HepG2 (cell line): ENCODE measurements around the gene CPVL. TPM values are rescaled to one million over a fixed set of nuclear protein-coding genes. Genes with fewer than 3 reads are reported as not detected.

ENCODE experiments used
- ATAC-seq: fragments of 200-7000 bp; cut with Tn5 transposase; 3 replicates; pipeline ENCODE4 v1.9.1; 2020; ENCODE audit warnings: mild to moderate bottlenecking, moderate library complexity
- BruUV-seq: library from RNA; stranded (reverse); fragments of 400-500 nt; replicated peaks from 2 replicates; lab custom pipeline; 2021; lab: Mats Ljungman, UMichigan
- CTCF ChIA-PET: fragments of 300-600 bp; formaldehyde crosslinking; extraction: SDS; loops from one replicate; lab custom pipeline; 2021; ENCODE audit warnings: low total read pairs, inconsistent platforms, low intra/inter-chr PET ratio; lab: Yijun Ruan, JAX
- POLR2A ChIA-PET: fragments of 350-600 bp; sonication (Branson Sonifier 250); formaldehyde crosslinking; loops from one replicate; lab custom pipeline; 2020; ENCODE audit warnings: antibody characterized with exemption, inconsistent platforms; lab: Yijun Ruan, JAX
- DNase-seq: peaks from one replicate; pipeline ENCODE4 v3.0.0-alpha.2; 2015; ENCODE audit warnings: low spot score
- FAIRE-seq: peaks from 3 replicates; lab custom pipeline; 2011; peaks lifted over from hg19 to GRCh38; lab: Jason Lieb, UNC
- H2AFZ ChIP-seq: one replicate; pipeline ENCODE4 v1.6.1; 2011; ENCODE audit warnings: low read length, inconsistent platforms
- H3K27ac ChIP-seq: fragments of 300-600 bp; 3 replicates; pipeline ENCODE4 v1.8.0; 2011; ENCODE audit warnings: mixed run types, mild to moderate bottlenecking, mixed read lengths, low read length, inconsistent platforms; ENCODE audit not compliant: insufficient read depth; ENCODE audit errors: extremely low read length
- H3K27me3 ChIP-seq, 2 experiments: fragments of 200-600 bp in 1 of 2; 2 replicates in 1 of 2; 3 replicates in 1 of 2; pipeline versions ENCODE4 v1.6.0 to v1.8.0; 2011; ENCODE audit warnings: low read length in 2 of 2, mild to moderate bottlenecking in 2 of 2, moderate library complexity in 2 of 2, inconsistent platforms in 1 of 2; ENCODE audit not compliant: insufficient read depth in 2 of 2, control insufficient read depth in 1 of 2
- H3K36me3 ChIP-seq, 2 experiments: fragments of 200-600 bp in 1 of 2; replicated peaks in 1 of 2; 2 replicates in 1 of 2; 3 replicates in 1 of 2; pipeline versions ENCODE4 v1.5.1 to v1.8.0; 2011; ENCODE audit warnings: low read length in 2 of 2, inconsistent platforms in 1 of 2; ENCODE audit not compliant: insufficient read depth in 2 of 2, control insufficient read depth in 1 of 2
- H3K4me1 ChIP-seq: 2 replicates; pipeline ENCODE4 v1.5.1; 2012; ENCODE audit warnings: low read length, inconsistent platforms; ENCODE audit not compliant: insufficient read depth
- H3K4me2 ChIP-seq: 2 replicates; pipeline ENCODE4 v1.6.0; 2011; ENCODE audit warnings: low read depth, low read length, inconsistent platforms
- H3K4me3 ChIP-seq, 3 experiments: fragments of 200-600 bp in 1 of 3; sonication (generic), shearing (Covaris generic) in 1 of 3; replicated peaks in 1 of 3; 2 replicates each; pipeline ENCODE4 v1.5.1; 2011 to 2016; ENCODE audit warnings: low read length in 3 of 3, inconsistent platforms in 2 of 3, low read depth in 2 of 3, mild to moderate bottlenecking in 2 of 3, control low read depth in 1 of 3, mixed read lengths in 1 of 3; ENCODE audit not compliant: insufficient read depth in 1 of 3
- H3K79me2 ChIP-seq: one replicate; pipeline ENCODE4 v1.6.1; 2011; ENCODE audit warnings: low read length, inconsistent platforms; ENCODE audit not compliant: insufficient read depth
- H3K9ac ChIP-seq: 2 replicates; pipeline ENCODE4 v1.6.0; 2011; ENCODE audit warnings: mild to moderate bottlenecking, low read depth, low read length, inconsistent platforms; ENCODE audit not compliant: insufficient read depth
- H3K9me3 ChIP-seq: 2 replicates; pipeline ENCODE4 v1.5.1; 2012; ENCODE audit warnings: mild to moderate bottlenecking, low read length
- H4K20me1 ChIP-seq: 2 replicates; pipeline ENCODE4 v1.6.0; 2011; ENCODE audit warnings: inconsistent platforms, mild to moderate bottlenecking, low read length, moderate library complexity; ENCODE audit not compliant: insufficient read depth
- BCL3 ChIP-seq: sonication (generic); formaldehyde crosslinking; IDR thresholded peaks from 2 replicates; pipeline ENCODE4 v1.5.1; 2020; ENCODE audit warnings: mild to moderate bottlenecking, missing genetic modification reagents, moderate library complexity
- CBX2 ChIP-seq, 2 experiments: fragments of 200-600 bp in 1 of 2; sonication (generic); formaldehyde crosslinking in 1 of 2; IDR thresholded peaks; 2 replicates each; pipeline versions ENCODE4 v1.7.0 to v1.8.1; 2018 to 2022; ENCODE audit warnings: low read depth in 2 of 2, low read length in 1 of 2, mild to moderate bottlenecking in 1 of 2, missing genetic modification reagents in 1 of 2
- GLI4 ChIP-seq: sonication (generic); formaldehyde crosslinking; IDR thresholded peaks from 2 replicates; pipeline ENCODE4 v1.5.1; 2020; ENCODE audit warnings: missing genetic modification reagents, mild to moderate bottlenecking, moderate library complexity, borderline replicate concordance
- IRX3 ChIP-seq: sonication (generic); formaldehyde crosslinking; IDR thresholded peaks from 2 replicates; pipeline ENCODE4 v1.8.1; 2023; ENCODE audit warnings: mild to moderate bottlenecking, low read depth, missing genetic modification reagents, borderline replicate concordance
- NAIF1 ChIP-seq: sonication (generic); formaldehyde crosslinking; IDR thresholded peaks from 2 replicates; pipeline ENCODE4 v1.5.0; 2020; ENCODE audit warnings: mild to moderate bottlenecking, missing genetic modification reagents, borderline replicate concordance
- RELA ChIP-seq: sonication (generic); formaldehyde crosslinking; IDR thresholded peaks from 2 replicates; pipeline ENCODE4 v1.4.0; 2020; ENCODE audit warnings: missing genetic modification reagents
- TP53 ChIP-seq: sonication (generic); formaldehyde crosslinking; conservative IDR thresholded peaks from 2 replicates; pipeline ENCODE4 v1.4.0; 2020; ENCODE audit warnings: missing genetic modification reagents
- YEATS2 ChIP-seq: sonication (generic); formaldehyde crosslinking; IDR thresholded peaks from 2 replicates; pipeline ENCODE4 v1.4.0; 2020; ENCODE audit warnings: missing genetic modification reagents, borderline replicate concordance
- ZNF562 ChIP-seq: sonication (generic); formaldehyde crosslinking; IDR thresholded peaks from 2 replicates; pipeline ENCODE4 v1.8.0; 2022; ENCODE audit warnings: missing genetic modification reagents, borderline replicate concordance
- ZNF605 ChIP-seq: sonication (generic); formaldehyde crosslinking; IDR thresholded peaks from 2 replicates; pipeline ENCODE4 v1.8.0; 2022; ENCODE audit warnings: mild to moderate bottlenecking, missing genetic modification reagents
- ZNF713 ChIP-seq: sonication (generic); formaldehyde crosslinking; IDR thresholded peaks from 2 replicates; pipeline ENCODE4 v1.4.0; 2020; ENCODE audit warnings: mild to moderate bottlenecking, missing genetic modification reagents
- WGBS: methylation state at CpG from one replicate; pipeline ENCODE4 v1.1.6; 2017; ENCODE audit warnings: low lambda C conversion rate; 5-methylcytosine and 5-hydroxymethylcytosine counted together
- in situ Hi-C: cut with HindIII; loops from 2 replicates; pipeline ENCODE4 v1.10.0; 2017; ENCODE audit warnings: low pct_unique_long_range_greater_than_20kb; ENCODE audit not compliant: extremely low pct_ligation_motif_present
- intact Hi-C: fragments of 100-400 bp; cut with micrococcal nuclease; formaldehyde crosslinking; loops from one replicate; pipeline ENCODE4 v1.10.0; 2022; ENCODE audit not compliant: unreplicated experiment
- polyA plus RNA-seq, 8 experiments: library from polyadenylated mRNA; depleted of rRNA in 3 of 8; stranded (reverse) in 7 of 8; unstranded in 1 of 8; fragments of >200 nt; fragmentation: Illumina TruSeq in 4 of 8; extraction: Trizol in 4 of 8; gene quantifications; 2 replicates each; pipeline versions ENCODE4 v1.2.1 to v1.2.3, GENCODE V29; 2011 to 2016; ENCODE audit warnings: low read depth in 4 of 8, missing spikeins in 1 of 8, mixed read lengths in 1 of 8; ENCODE audit not compliant: insufficient read depth in 1 of 8
- total RNA-seq, 5 experiments: library from RNA; depleted of rRNA; stranded (reverse); fragments of >200 nt; fragmentation: Illumina TruSeq; extraction: Trizol; gene quantifications; 2 replicates each; pipeline ENCODE4 v1.2.3, GENCODE V29; 2016; ENCODE audit warnings: low read depth in 1 of 5
- TF ChIP-seq, protein P1 (sequence below): sonication (generic); formaldehyde crosslinking; IDR thresholded peaks from 2 replicates; pipeline ENCODE4 v1.4.0; 2020; ENCODE audit warnings: mild to moderate bottlenecking, missing genetic modification reagents
- TF ChIP-seq, protein P2 (sequence below): sonication (generic); formaldehyde crosslinking; IDR thresholded peaks from 2 replicates; pipeline ENCODE4 v1.4.0; 2020; ENCODE audit warnings: low read depth, mild to moderate bottlenecking, missing genetic modification reagents

CPVL gene
- total and polyA plus RNA-seq, 2 of the 13 experiments (the other 11 are each of a cell fraction or from before 2014, with no cell fraction given), result 59.2 to 294 TPM

DNA sequence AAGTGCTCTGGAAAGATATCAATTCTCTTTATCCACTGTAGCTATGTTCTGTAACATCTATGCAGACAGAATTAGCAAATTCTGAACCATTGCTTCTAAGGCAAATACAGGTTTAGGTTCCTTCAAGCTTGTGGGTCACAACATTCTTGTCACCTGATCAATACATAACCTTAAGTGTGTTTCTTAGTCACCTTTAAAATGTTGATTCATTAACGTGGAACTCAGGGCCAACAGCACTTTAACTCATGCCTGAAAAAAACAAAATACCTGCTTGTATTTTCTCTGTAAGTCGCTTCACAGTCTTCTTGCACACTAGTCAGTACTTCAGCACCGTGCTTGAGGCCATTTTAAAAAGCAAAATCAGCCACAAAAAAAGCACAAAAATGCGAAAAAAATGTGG is 153.0 kb downstream of the CPVL start:
- Histone ChIP-seq H3K27me3 (no peaks in the 10 kb centered on the region), H3K9me3 (no peaks in the 10 kb centered on the region), H2AFZ (no peak overlapping the region), H3K9ac (no peak overlapping the region), H3K4me2 (no peak overlapping the region)
- in situ Hi-C loops, result no loop called here
- CTCF ChIA-PET, result no interaction called here
- no peak for TF ChIP-seq NAIF1
- TF ChIP-seq ZNF562 (CRISPR knock-in tag), result no peak
- TF ChIP-seq GLI4, result no peak
- TF ChIP-seq, protein P1, sequence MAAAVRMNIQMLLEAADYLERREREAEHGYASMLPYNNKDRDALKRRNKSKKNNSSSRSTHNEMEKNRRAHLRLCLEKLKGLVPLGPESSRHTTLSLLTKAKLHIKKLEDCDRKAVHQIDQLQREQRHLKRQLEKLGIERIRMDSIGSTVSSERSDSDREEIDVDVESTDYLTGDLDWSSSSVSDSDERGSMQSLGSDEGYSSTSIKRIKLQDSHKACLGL (CRISPR knock-in tag), result no peak
- TF ChIP-seq, protein P2, sequence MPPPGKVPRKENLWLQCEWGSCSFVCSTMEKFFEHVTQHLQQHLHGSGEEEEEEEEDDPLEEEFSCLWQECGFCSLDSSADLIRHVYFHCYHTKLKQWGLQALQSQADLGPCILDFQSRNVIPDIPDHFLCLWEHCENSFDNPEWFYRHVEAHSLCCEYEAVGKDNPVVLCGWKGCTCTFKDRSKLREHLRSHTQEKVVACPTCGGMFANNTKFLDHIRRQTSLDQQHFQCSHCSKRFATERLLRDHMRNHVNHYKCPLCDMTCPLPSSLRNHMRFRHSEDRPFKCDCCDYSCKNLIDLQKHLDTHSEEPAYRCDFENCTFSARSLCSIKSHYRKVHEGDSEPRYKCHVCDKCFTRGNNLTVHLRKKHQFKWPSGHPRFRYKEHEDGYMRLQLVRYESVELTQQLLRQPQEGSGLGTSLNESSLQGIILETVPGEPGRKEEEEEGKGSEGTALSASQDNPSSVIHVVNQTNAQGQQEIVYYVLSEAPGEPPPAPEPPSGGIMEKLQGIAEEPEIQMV (CRISPR knock-in tag), result no peak
- TF ChIP-seq BCL3 (CRISPR knock-in tag), result no peak
- no peak for TF ChIP-seq YEATS2
- TF ChIP-seq ZNF605, result no peak
- TF ChIP-seq IRX3 (CRISPR knock-in tag), result no peak
- no peak for TF ChIP-seq ZNF713 (CRISPR knock-in tag)
- TF ChIP-seq TP53 (CRISPR knock-in tag), result no peak
- no peak for TF ChIP-seq RELA (CRISPR knock-in tag)
- TF ChIP-seq CBX2 (IDR thresholded peaks at IDR 0.05; ENCODE audit: low read depth, low read length), result no peak
- no peak for TF ChIP-seq CBX2 (CRISPR knock-in tag; IDR thresholded peaks at IDR 0.05; ENCODE audit: low read depth)
- TF ChIP-seq, all 625 proteins: peak for 0
- H4K20me1 ChIP-seq, result no peaks in the 10 kb centered on the region
- no peak overlapping the region for H3K27ac ChIP-seq
- ATAC-seq (no peak), FAIRE-seq (no peak), DNase-seq (no peak)
- POLR2A ChIA-PET, result no interaction called here
- H3K79me2 ChIP-seq, result no peaks in the 10 kb centered on the region
- BruUV-seq, result no TSS peak
- H3K4me3 ChIP-seq, result no peak overlapping the region
- H3K4me1 ChIP-seq, result peaks cover 6% of the 10 kb centered on the region
- no peaks in the 10 kb centered on the region for H3K36me3 ChIP-seq
- intact Hi-C loops, result no loop called here
- 90% methylated on average over 4 of the region's 4 CpGs for WGBS
